K562 (cell line): Measurements from ENCODE around the gene SH3BGRL3. TPM values are rescaled to one million over a fixed set of nuclear protein-coding genes. Genes with fewer than 3 reads are reported as not detected.
"Not testable (repeated sequence)": the region's sequence is repeated elsewhere in the genome, so short reads cannot be mapped to it uniquely, and the experiment has no call there.

Source experiments
- CC2D1A ChIP-seq: fragments of 450-650 bp; IDR thresholded peaks from 2 replicates; pipeline ENCODE4 v1.6.1; 2017; ENCODE audit warnings: mild to moderate bottlenecking
- L3MBTL2 ChIP-seq: fragments of 450-650 bp; IDR thresholded peaks from 2 replicates; pipeline ENCODE4 v1.6.1; 2016; ENCODE audit warnings: mild to moderate bottlenecking, moderate library complexity
- MECOM ChIP-seq: fragments of 250-450 bp; sonication (Bioruptor Pico); IDR thresholded peaks from 2 replicates; pipeline ENCODE4 v1.8.0; 2022; ENCODE audit warnings: inconsistent platforms
- NR2C1 ChIP-seq, 2 experiments: fragments of 450-650 bp; IDR thresholded peaks; 2 replicates each; pipeline ENCODE4 v1.6.1; 2017; ENCODE audit warnings: mild to moderate bottlenecking in 2 of 2, antibody characterized with exemption in 1 of 2, inconsistent platforms in 1 of 2, missing compliant biosample characterization in 1 of 2, missing genetic modification characterization in 1 of 2
- SMARCE1 ChIP-seq: fragments of 450-650 bp; IDR thresholded peaks from 2 replicates; pipeline ENCODE4 v1.7.1; 2016; ENCODE audit warnings: mild to moderate bottlenecking
- SPI1 ChIP-seq: IDR thresholded peaks from 2 replicates; pipeline ENCODE4 v1.6.1; 2011; ENCODE audit warnings: low read depth, low read length, control low read depth, borderline replicate concordance
- TBL1XR1 ChIP-seq, 2 experiments: IDR thresholded peaks; 2 replicates each; pipeline ENCODE4 v1.6.1; 2012; ENCODE audit warnings: improper control_type of control experiment in 2 of 2, low read length in 2 of 2, mild to moderate bottlenecking in 1 of 2
- TCF3 ChIP-seq: sonication (generic); formaldehyde crosslinking; IDR thresholded peaks from 2 replicates; pipeline ENCODE4 v1.4.0; 2020; ENCODE audit warnings: mild to moderate bottlenecking, missing genetic modification reagents
- TEAD4 ChIP-seq, 2 experiments: sonication (generic) in 1 of 2; formaldehyde crosslinking in 1 of 2; IDR thresholded peaks; 2 replicates each; pipeline versions ENCODE4 v1.6.1 to v1.8.0; 2012 to 2022; ENCODE audit warnings: borderline replicate concordance in 1 of 2, inconsistent platforms in 1 of 2, low read length in 1 of 2, mild to moderate bottlenecking in 1 of 2, missing genetic modification reagents in 1 of 2
- ZNF79 ChIP-seq: fragments of 250-450 bp; sonication (Bioruptor Pico); IDR thresholded peaks from 2 replicates; pipeline ENCODE4 v1.4.0; 2020; ENCODE audit warnings: low read depth, mild to moderate bottlenecking, moderate library complexity
- polyA plus RNA-seq, 8 experiments: library from polyadenylated mRNA; depleted of rRNA in 4 of 8; stranded (reverse) in 5 of 8; unstranded in 3 of 8; fragments of >200 nt; fragmentation: Nextera tagmentation in 2 of 8; fragmentation: Illumina TruSeq in 1 of 8; extraction: Ambion mirVana in 2 of 8; extraction: Trizol in 1 of 8; gene quantifications; 2 replicates each; pipeline versions ENCODE4 v1.2.1 to v1.2.3, GENCODE V29; 2011 to 2014; ENCODE audit warnings: inconsistent platforms in 1 of 8, missing spikeins in 1 of 8
- total RNA-seq, 7 experiments: library from RNA; depleted of rRNA in 6 of 7; stranded (reverse); fragments of >200 nt in 6 of 7; fragmentation: Illumina TruSeq in 2 of 7; extraction: Trizol in 2 of 7; gene quantifications; 2 replicates each; pipeline versions ENCODE4 v1.2.1 to v1.2.3, GENCODE V29; 2011 to 2021; ENCODE audit warnings: low replicate concordance in 1 of 7
- TF ChIP-seq, protein P1 (sequence below), 2 experiments: fragments of 450-650 bp; IDR thresholded peaks; 2 replicates each; pipeline ENCODE4 v1.6.1; 2016
- TF ChIP-seq, protein P2 (sequence below): fragments of 450-650 bp; IDR thresholded peaks from 2 replicates; pipeline ENCODE4 v1.6.1; 2018; ENCODE audit warnings: mild to moderate bottlenecking, low read depth; ENCODE audit not compliant: partially characterized antibody
- TF ChIP-seq, protein P3 (sequence below): fragments of 450-650 bp; IDR thresholded peaks from 2 replicates; pipeline ENCODE4 v1.6.1; 2017; ENCODE audit warnings: antibody characterized with exemption, mild to moderate bottlenecking
- TF ChIP-seq, protein P4 (sequence below): fragments of 450-650 bp; formaldehyde crosslinking; IDR thresholded peaks from 2 replicates; pipeline ENCODE4 v1.4.0; 2020; ENCODE audit warnings: mild to moderate bottlenecking, moderate library complexity
- TF ChIP-seq, protein P5 (sequence below): fragments of 200-800 bp; sonication (Bioruptor generic); IDR thresholded peaks from 2 replicates; pipeline ENCODE4 v1.6.1; 2017; ENCODE audit warnings: missing genetic modification characterization, missing compliant biosample characterization

The SH3BGRL3 gene
- total and polyA plus RNA-seq, 9 of the 15 experiments (the other 6 are each of a cell fraction or from before 2014, with no cell fraction given), result 30.3 to 140 (median 54.2) TPM

DNA sequence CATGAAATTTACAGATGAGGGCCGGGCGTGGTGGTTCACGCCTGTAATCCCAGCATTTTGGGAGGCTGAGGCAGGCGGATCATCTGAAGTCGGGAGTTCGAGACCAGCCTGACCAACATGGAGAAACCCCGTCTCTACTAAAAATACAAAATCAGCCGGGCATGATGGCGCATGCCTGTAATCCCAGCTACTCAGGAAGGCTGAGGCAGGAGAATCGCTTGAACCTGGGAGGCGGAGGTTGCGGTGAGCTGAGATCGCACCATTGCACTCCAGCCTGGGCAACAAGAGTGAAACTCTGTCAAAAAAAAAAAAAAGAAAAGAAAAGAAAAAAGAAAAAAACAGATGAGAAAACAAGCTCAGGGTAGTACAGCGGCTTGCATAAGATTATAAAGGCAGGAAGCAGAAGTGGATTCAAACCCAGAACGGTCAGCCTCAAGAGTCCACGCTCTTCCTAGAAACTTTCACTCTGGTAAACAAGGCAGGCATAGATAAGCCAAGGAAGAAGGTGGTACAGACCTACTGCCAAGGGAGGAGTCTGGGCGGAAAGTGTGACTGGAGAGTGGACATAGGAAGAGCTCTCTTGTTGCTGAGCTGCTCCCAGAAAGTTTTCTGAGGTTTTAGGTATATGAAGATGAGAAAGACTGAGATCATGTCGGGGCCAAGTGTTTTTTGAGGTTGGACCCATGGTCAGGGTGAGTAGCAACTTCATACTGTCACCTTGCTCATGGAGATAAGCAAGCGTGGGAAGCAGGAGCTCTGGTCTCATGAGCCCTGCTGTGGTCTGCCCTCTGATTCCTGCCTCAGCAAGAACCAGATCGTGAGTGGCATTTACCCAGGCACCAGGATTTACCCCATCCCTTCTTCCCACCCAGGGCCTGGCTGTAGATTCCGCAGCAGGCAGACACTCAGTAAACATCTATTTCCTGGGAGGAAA is 28.3 kb downstream of the SH3BGRL3 start (continued):
- TF ChIP-seq, protein P1, sequence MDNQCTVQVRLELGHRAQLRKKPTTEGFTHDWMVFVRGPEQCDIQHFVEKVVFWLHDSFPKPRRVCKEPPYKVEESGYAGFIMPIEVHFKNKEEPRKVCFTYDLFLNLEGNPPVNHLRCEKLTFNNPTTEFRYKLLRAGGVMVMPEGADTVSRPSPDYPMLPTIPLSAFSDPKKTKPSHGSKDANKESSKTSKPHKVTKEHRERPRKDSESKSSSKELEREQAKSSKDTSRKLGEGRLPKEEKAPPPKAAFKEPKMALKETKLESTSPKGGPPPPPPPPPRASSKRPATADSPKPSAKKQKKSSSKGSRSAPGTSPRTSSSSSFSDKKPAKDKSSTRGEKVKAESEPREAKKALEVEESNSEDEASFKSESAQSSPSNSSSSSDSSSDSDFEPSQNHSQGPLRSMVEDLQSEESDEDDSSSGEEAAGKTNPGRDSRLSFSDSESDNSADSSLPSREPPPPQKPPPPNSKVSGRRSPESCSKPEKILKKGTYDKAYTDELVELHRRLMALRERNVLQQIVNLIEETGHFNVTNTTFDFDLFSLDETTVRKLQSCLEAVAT (IDR thresholded peaks at IDR 0.05), result peak; percentile 51 to 98; a peak in 3 of 4 replicates
- TF ChIP-seq, protein P2, sequence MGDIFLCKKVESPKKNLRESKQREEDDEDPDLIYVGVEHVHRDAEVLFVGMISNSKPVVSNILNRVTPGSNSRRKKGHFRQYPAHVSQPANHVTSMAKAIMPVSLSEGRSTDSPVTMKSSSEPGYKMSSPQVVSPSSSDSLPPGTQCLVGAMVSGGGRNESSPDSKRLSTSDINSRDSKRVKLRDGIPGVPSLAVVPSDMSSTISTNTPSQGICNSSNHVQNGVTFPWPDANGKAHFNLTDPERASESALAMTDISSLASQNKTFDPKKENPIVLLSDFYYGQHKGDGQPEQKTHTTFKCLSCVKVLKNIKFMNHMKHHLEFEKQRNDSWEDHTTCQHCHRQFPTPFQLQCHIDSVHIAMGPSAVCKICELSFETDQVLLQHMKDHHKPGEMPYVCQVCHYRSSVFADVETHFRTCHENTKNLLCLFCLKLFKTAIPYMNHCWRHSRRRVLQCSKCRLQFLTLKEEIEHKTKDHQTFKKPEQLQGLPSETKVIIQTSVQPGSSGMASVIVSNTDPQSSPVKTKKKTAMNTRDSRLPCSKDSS, result peak; percentile 15
- TF ChIP-seq, protein P3, sequence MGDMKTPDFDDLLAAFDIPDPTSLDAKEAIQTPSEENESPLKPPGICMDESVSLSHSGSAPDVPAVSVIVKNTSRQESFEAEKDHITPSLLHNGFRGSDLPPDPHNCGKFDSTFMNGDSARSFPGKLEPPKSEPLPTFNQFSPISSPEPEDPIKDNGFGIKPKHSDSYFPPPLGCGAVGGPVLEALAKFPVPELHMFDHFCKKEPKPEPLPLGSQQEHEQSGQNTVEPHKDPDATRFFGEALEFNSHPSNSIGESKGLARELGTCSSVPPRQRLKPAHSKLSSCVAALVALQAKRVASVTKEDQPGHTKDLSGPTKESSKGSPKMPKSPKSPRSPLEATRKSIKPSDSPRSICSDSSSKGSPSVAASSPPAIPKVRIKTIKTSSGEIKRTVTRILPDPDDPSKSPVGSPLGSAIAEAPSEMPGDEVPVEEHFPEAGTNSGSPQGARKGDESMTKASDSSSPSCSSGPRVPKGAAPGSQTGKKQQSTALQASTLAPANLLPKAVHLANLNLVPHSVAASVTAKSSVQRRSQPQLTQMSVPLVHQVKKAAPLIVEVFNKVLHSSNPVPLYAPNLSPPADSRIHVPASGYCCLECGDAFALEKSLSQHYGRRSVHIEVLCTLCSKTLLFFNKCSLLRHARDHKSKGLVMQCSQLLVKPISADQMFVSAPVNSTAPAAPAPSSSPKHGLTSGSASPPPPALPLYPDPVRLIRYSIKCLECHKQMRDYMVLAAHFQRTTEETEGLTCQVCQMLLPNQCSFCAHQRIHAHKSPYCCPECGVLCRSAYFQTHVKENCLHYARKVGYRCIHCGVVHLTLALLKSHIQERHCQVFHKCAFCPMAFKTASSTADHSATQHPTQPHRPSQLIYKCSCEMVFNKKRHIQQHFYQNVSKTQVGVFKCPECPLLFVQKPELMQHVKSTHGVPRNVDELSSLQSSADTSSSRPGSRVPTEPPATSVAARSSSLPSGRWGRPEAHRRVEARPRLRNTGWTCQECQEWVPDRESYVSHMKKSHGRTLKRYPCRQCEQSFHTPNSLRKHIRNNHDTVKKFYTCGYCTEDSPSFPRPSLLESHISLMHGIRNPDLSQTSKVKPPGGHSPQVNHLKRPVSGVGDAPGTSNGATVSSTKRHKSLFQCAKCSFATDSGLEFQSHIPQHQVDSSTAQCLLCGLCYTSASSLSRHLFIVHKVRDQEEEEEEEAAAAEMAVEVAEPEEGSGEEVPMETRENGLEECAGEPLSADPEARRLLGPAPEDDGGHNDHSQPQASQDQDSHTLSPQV, result peak; percentile 98
- TF ChIP-seq CC2D1A, result peak; percentile 46; the same call in 1 of the 2 replicates
- TF ChIP-seq, protein P4, sequence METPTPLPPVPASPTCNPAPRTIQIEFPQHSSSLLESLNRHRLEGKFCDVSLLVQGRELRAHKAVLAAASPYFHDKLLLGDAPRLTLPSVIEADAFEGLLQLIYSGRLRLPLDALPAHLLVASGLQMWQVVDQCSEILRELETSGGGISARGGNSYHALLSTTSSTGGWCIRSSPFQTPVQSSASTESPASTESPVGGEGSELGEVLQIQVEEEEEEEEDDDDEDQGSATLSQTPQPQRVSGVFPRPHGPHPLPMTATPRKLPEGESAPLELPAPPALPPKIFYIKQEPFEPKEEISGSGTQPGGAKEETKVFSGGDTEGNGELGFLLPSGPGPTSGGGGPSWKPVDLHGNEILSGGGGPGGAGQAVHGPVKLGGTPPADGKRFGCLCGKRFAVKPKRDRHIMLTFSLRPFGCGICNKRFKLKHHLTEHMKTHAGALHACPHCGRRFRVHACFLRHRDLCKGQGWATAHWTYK, result peak; percentile 70; the same call in 1 of the 2 replicates
- TF ChIP-seq TEAD4 (IDR thresholded peaks at IDR 0.05; ENCODE audit: low read length), result peak; percentile 53; the same call in 1 of the 2 replicates
- TF ChIP-seq TEAD4 (CRISPR knock-in tag; IDR thresholded peaks at IDR 0.05; ENCODE audit: borderline replicate concordance); NR2C1 (IDR thresholded peaks at IDR 0.05): not testable (repeated sequence)
- TF ChIP-seq MECOM (CRISPR knock-in tag), result 0 out of 2 replicates have a peak, but pooled peaks have one; percentile 36
- TF ChIP-seq TCF3 (CRISPR knock-in tag), result peak; percentile 69
- peak; percentile 78 for TF ChIP-seq SPI1
- peak; percentile 75 for TF ChIP-seq L3MBTL2
- 0 out of 2 replicates have a peak, but pooled peaks have one; percentile 17 for TF ChIP-seq ZNF79 (CRISPR knock-in tag)
- TF ChIP-seq, protein P5, sequence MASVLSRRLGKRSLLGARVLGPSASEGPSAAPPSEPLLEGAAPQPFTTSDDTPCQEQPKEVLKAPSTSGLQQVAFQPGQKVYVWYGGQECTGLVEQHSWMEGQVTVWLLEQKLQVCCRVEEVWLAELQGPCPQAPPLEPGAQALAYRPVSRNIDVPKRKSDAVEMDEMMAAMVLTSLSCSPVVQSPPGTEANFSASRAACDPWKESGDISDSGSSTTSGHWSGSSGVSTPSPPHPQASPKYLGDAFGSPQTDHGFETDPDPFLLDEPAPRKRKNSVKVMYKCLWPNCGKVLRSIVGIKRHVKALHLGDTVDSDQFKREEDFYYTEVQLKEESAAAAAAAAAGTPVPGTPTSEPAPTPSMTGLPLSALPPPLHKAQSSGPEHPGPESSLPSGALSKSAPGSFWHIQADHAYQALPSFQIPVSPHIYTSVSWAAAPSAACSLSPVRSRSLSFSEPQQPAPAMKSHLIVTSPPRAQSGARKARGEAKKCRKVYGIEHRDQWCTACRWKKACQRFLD (CRISPR knock-in tag), result peak; percentile 56
- TF ChIP-seq TBL1XR1 (IDR thresholded peaks at IDR 0.05; ENCODE audit: low read length in 2 of 2), result 0 out of 4 replicates have a peak, but pooled peaks have one; percentile 9 to 46
- TF ChIP-seq SMARCE1, result peak; percentile 76
- TF ChIP-seq NR2C1 (tag; IDR thresholded peaks at IDR 0.05), result peak; percentile 55
